Stimulated activated CD8-positive, alpha-beta memory T cell treated with anti-CD3 and anti-CD28 coated beads, Interleukin-15, amount 100 ng/mL, for 4 hours (primary cell): ENCODE results near the gene WLS.
"Not testable (repeated sequence)": the region's sequence is repeated elsewhere in the genome, so short reads cannot be mapped to it uniquely, and the experiment has no call there.

Experiments
- DNase-seq, 2 donors: peaks; one replicate each; pipeline ENCODE4 v3.0.0-alpha.2; 2020; ENCODE audit warnings: low read depth in 2 of 2

Gene WLS

DNA sequence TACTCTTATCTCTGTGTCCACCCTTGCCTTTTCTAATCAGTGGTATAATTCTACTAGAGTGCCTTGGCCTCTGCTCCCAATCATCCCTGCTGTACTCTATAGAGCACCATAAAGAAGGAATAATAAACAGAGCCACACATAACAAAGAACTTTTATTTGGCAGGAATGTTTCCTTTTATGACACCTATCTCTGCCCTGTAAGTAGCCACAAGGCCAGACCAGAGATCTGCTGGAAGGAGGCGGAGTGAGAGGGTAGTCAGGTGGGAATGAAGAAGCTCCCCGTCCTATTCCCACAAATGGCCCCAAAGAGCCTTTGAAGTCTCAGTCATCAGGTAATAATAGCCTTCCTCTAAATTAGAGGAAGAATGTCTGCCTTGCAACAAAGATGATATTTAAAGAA, 32.7 kb downstream of the WLS start:
- DNase-seq = no peak

DNA sequence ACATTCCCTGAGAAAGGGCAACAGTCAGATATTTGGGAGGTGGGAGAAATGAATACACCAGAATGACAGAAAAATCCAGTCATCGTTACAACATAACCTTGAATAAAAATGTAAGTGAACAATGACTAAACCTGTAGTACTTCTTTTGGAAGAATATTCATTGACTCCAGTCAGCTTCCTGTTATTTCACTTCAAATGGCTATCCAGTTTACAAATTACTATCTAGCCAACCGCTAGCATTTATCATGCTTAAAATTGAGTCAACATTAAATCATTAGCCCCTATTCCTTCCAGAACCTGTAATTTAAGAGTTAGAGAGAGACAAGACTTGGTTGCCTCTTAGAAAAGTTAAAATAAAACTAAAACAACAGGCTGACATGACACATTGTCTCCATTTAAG, 33.6 kb downstream of the WLS start:
- DNase-seq = no peak

DNA sequence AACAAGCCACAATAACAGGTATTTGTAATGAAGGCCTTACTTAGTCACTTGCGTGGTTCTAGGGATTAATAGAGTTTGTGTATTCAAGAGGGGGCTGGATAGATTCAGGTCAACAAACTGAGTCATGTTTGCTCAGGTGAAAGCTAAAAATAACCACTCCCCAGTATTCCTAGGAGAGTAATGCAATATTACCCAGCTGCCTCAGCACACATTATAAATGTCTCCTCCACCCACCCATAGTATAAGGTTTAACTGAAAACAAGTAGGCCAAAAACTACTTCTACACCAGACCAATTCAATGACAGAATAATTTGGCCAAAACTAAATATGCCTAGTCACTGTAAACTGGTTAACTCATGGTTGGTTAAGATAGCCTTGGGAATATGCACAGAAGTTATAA, 34.4 kb downstream of the WLS start:
- no peak for DNase-seq

DNA sequence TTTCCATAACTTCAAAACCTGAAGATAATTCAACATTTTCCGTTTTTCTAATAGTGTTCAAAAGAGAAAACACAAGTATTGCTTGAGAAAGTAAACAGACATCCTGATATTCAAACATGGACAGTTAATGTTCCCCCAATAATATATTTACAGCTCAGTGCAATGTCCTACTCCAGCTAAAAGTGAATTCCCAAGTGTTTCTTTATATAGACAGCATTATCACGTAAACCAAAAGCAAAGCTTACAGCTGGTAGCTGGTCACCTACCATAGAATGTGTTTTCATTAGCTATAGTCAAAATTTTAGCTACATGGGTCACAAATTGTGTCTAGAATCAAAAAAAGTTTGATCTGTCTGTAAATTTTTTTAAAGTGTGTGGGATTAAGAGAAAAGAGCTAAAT, 34.9 kb downstream of the WLS start:
- no peak for DNase-seq

DNA sequence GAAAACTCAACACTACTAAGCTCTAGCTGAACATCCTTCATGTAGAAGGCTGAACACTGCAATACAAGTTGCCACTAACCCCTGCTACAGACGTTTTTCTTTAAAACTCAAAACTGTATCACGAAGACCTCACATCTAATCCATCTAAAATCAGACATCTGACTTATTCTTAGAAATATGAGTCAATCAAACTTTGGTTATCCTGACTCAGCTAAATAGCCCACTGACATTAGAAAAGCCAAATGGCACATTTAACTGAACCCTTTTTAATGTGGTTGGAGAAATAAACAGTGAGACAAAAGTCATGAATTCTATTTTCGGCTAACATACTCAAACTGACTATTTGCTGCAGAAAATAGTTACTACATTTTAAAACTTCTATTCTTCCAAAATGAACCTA, 35.6 kb downstream of the WLS start:
- no peak for DNase-seq

DNA sequence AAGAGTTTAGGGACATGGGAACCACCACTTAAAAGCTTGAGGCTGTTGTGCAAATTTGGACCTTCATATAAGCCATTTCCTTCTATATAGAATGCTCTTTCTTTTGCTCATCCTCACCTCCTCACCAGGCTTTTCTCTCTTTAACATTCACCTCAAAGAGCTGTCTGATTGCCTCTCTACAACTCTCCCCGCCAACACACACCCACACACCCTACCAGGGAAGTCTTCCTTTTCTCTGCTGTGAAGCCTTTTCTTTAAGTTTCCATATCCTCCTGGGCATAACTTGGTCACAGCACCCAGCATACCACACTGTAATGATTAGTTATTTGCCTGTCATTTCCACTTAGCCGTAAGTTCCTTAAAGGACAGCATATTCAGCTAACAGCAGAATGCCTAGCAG, 40.6 kb downstream of the WLS start:
- no peak for DNase-seq

DNA sequence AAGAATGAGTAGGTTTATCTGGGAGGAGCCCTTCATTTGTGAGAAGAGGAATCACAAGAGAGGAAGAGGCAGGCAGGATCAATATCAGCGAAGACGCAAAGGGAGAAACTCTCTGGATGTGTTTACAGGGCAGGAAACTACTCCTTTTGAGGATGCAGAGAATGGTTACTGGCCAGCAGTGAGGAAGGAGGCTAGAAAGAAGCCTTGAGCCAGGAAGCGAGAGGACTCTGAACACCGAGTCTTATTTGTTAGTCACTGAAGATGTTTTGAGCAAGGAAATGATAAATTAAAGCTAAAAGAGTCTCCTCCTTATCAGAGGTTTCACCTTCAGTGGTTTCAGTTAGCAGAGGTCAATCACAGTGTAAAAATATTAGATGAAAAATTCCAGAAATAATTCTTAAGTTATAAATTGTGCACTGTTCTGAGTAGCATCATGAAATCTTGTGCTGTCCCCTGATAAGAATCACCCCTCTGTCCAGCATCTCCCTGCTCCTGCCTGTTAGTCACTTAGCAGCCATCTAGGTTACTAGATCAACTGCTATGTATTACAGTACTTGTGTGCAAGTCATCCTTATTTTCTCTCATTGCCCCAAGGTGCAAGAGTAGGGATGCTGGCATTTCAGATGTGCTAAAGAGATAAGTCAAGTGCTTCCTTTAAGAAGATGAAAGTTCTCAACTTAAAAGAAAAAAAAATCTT, 43.5 kb downstream of the WLS start:
- no peak for DNase-seq

DNA sequence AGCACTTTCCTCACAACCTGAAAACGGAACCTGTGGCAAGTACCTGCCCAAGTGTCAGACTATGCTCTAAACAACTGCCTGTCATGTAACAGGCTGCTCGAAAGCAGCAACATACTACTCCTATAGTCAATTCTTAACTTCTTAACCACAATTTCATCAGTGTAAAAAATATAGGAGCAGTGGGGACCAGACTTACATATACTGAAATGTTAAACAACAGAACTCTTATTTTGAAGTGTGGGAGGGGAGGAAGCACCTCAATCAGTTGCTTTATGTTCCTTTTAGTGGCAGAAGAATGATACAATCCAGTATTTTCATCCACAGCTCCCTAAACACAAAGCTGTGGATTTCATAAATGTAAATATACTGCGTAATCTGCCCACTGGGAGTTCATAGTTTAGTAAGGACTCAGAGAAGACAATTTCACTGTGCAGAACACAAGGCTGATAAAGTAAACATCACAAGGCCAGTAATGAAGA, 44.2 kb downstream of the WLS start:
- DNase-seq = no peak

DNA sequence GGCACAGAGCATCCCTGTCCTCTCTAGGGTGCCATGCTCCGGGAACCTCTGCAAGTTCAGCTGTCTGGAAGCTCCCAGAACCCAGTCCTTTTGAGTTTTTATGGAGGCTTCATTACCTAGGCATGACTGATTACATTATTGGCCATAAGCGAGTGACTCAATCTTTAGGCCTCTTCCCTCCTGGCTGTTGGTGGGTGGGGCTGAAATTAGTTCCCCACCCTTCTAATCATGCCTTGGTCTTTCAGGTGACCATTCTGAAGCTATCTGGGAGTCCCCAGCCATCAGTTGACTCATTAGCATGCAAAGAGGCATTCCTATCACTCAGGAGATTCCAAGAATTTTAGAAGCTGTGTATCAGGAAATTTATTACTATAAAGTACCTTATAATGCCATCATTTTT, 46.6 kb downstream of the WLS start:
- no peak for DNase-seq

DNA sequence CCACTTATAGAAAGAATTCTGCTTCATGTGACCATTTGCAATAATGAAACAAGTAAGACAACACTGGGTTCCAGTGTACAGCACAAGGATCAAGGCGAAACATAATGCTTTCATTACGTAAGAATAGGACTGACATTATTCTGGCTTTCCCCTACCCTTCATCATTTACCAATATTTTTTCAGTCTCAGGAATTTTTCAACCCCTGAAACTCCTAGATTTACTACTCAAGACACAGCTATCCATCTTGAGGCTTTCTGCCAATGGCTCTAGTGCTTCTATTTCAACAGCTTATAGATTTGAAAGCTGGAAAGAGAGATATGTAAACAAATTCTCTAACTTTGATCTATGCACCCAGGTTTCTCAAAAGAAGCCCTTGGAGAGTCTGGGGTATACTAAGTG, 48.4 kb downstream of the WLS start:
- no peak for DNase-seq

DNA sequence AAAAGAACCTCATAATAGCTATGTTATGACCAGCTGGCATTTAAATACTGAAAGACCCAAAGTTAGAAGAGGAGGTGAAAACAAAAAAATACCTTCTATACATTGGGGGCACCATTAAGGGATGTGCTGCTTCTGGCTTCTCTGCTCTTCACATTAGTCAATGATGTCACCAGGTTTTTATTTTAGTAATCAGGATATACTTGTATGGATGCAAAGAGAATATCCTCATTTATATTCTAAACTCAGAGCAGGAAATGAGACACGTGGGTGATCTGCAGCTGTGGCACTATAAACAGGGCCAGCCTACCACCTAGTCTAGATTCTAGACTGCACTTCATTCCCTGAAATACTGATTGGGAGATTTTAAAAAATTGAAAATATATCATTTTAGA, 51.2 kb downstream of the WLS start:
- DNase-seq = no peak

DNA sequence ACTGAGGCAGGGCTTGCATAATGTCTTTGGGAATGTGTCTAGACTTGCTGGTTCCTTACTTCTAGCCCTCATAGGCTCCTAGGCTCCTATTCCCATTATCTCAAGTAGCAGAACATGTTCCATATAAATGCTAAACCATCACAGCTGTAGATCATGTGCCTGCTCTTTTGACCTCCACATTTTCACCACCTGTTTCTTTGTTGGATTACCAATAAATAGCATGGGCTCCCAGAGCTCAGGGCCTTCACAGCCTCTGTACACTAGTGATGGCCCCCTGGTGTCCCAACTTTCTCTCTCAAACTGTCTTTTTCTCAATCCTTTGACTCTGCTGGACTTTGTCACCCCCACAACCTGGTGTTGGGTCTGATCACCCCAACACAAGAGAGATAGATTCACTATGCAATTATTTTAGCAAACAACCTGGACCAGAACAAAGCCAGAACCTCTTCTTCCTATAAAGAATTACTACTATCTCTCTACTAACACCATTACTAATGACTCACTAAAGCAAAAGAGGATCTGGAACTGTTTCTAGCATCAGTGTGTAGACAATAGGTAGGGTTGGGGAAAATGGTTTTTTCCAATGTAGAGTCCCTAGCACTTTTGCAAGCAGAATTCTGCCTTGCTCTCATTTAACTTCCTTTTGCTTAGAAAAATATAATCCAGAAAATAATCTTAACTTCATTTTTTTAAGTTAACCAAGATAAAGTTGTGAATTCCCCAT, 51.7 kb downstream of the WLS start:
- DNase-seq = no peak

DNA sequence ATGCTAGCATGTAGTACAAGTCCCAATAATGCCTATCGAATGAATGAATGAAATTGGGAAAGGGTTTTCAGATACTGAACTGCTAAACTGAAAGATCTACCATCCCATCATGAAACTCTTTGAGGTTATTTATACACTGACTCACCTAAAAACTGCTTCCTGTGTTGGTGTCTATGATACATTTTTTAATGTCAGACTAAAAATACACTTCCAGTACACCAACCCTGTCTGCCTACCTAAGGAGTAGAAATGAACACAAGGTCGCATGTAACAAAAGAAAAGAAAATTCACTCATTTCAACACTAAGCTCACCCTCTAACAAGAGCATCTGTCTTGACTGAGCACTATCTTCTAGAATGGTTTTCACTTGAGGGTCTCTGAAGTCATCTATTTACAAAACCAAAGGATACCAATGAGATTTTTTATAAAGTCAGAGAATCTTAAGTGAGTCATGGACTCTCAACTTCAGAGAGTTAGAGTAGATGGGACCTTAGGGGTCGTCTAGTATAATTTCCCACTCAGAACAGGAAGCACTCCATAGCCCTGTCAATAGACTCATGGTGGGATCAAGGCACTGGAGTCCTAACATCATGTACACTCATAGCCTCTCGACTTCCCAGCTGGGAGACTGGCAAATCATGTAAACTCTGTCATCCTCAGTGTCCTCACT, 53.4 kb downstream of the WLS start:
- no peak for DNase-seq

DNA sequence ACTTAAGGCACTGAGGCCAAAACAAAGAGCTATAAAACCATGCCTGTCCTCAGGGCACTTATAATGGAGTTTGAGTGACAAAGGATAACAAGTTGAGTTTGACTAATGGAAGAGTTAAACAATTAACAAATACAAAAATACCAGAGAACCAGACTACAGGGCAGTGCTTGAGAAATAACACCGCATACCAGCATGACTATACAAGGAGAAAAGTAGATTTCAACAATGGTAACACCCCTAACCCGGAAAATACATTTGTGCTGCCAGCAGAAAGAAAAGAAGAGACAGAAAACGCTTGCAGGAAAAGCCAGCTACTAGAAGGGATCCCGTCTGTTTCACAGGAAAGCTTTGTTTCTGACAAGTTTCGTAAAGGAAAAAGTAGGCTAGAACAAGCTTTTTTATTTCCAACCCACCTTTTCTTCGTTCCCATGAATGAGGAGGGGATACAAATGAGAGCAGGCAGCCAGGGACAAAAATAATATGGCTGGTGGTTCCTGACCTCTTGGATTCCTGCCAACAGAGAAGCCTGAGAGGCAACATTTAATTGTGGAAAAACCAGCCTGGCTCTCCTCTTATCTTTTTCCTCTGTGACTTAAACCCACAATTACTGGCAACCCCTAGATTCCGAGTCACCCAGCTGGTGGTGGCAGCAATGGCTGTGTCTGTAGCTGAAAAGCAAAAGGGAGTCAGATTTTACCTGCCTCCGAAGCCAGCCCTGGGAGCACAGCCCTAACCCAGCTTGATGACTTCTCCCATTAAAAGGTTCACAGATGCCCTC, 56.5 kb downstream of the WLS start:
- no peak for DNase-seq

DNA sequence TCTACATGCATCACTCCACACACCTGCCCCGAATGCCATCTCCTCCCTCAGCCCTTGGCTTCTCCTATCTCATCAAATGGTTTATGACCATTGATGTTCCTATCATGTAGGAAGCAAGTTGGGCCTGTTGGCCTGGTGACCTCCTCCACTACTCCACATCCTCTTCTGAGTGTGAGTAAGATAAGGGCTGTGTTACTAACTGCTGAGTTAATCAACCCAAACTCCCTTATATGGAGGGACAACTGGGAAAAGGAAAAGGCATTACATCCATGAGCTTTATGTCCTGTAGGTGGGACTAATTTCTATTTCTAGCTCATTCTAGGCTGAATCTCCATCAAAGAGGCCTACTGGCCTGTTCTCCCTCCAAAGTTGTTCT, 57.6 kb downstream of the WLS start:
- no peak for DNase-seq

DNA sequence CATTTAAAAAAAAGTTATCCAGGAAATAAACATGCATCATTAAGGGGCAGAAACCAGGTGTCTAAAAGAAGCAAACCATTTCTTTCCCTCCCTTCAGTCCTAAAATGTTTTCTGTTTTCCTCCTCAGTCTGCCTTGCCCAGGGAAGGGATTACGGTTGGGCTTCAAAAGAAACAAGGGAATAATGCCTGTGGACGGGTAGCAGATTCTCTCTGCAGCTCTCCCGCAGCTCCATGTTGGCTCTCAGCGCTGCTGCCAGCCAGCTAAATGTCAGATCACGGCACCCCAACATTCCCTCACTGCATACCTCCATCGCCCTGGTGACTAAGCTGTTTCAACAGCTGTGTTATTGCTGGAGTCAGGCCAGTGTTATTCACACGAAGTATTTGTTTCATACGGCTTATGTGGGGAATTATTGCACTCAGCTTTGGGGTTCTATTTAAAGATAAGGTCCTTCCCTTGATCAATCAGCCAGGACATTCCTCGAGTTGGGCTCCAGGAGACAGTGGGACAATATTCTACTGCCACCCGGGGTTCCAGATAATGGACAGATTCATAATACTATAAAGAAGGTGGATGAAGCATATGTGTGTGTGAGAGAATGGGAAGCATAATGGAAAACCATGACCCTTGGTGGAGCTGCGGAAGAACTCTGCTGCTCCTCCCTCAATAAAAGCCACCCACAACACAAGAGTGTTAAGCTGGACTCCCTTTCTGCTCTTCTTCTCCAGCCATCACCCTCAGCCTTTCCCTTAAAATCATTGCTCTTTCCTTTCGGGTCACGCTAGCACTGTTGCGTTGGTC, 58.2 kb downstream of the WLS start:
- no peak for DNase-seq

DNA sequence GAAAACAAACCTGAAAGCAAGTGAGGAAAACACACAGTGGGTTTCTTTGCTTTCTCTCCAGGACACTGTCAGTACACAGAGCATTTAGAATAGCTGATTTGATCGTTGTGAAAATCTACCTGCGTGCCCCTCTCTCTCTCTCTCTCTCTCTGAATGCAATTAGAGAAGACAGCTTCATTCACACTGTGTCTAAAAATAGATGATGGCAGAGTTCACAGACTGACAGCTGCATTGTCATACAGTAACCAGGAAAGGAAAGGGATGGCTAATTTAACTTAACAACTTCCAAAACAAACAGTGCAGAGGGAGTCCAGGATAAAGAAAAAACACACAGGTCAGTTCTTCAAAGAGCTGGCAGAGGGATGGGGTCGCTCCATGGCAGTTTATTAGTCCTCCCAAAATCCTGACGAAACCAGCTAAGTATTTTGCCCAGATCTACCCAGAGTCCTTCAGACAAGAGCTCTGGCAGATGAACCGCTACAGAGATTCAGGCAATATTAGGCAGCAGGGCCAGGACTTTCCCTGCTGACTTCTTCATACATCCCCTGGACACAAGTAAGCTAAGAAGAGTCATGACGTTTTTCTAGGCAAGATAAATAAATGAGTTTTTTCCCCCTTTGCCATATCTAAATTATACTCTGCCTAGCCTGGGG, 58.9 kb downstream of the WLS start:
- no peak for DNase-seq

DNA sequence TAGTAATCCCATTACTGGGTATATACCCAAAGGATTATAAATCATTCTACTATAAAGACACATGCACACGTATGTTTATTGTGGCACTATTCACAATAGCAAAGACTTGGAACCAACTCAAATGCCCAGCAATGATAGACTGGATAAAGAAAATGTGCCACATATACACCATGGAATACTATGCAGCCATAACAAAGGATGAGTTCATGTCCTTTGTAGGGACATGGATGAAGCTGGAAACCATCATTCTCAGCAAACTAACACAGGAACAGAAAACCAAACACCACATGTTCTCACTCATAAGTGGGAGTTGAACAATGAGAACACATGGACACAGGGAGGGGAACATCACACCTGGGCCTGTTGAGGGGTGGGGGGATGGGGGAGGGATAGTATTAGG, 60.5 kb downstream of the WLS start:
- not testable (repeated sequence) for DNase-seq

DNA sequence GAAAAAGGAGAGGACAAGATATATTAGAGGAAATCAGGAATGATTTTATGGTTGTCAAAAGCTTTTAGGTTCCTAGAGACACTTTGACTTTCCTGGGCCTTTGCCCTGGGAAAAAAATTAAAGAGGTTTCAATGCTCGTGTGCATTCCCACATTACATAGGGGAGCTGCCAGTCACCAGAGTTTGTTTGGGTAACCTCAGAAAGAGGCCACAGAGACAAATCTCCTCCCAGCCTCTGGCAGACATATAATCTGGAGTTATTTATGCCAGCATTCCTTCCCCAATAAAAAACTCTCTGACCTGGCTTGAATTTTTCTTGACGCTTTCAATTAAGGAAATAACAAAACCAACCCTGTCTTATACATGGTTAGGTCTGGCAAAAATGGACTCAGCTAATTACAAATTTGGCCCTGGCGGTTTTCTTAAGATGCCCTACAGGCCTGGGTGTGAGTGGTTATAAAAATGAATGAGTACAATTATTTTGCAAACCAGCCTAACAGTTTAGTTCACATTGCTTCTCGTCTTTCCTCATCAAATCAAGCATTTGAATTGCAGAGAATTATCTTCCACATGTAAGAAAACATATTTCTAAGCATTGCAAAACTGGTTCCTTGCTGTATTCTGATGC, 63.7 kb downstream of the WLS start:
- no peak for DNase-seq

DNA sequence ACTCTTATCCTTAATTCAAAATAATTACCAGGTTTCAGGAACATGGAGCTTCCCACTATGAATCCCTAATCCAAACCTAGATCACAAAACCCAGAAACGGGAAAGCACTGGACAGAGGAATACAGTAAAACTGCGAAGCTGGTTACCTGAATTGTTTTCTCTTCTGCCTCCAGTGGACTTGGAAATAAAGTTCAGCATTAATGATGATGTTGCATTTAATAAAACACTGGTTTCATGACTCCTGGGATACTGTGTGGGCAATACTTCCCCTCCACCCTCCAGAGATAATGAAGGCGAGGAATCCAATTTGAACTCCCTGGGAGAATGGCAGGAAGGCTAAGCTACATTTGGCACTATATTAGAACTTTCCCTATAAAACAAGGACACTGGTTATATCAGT, 65.1 kb downstream of the WLS start:
- DNase-seq = no peak

DNA sequence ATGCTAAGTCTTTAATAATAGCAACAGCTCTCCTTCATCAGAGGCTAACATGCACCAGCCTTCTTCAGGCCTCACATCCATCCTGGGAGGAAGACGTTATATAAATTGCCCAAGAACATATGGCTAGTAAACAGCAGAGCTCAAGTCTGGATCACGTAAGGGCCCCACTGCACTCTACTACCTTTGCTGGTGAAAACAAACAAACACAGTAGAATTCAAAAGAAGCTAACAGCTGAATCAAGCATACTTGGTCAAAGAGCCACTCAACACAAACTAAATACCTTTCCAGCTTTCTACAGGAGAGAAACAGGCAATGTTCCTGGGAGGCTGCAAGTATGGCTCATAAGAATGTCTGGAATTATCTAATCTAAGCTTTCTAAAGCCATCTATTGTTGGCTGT, 66.0 kb downstream of the WLS start:
- no peak for DNase-seq
